Type B pancreatic cell (in vitro differentiated cells): Measurements from ENCODE around the gene CNPY4. TPM values are rescaled to one million over a fixed set of nuclear protein-coding genes. Genes with fewer than 3 reads are reported as not detected.
A peak's percentile ranks its signal among the peaks of the same experiment; 100 is the strongest.

Experiments
- DNase-seq: peaks from one replicate; pipeline ENCODE4 v3.0.0; 2021; ENCODE audit warnings: mixed read lengths; ENCODE audit not compliant: unreplicated experiment; ENCODE audit errors: extremely low spot score
- H3K27ac Mint-ChIP-seq: 2 replicates; pipeline ENCODE4 v1.8.0; 2021; ENCODE audit warnings: mild to moderate bottlenecking, mixed read lengths
- H3K27me3 Mint-ChIP-seq: 2 replicates; pipeline ENCODE4 v1.8.0; 2021; ENCODE audit warnings: mixed read lengths
- H3K36me3 Mint-ChIP-seq: 2 replicates; pipeline ENCODE4 v1.8.0; 2021; ENCODE audit warnings: mixed read lengths
- H3K4me1 Mint-ChIP-seq: one replicate; pipeline ENCODE4 v1.8.0; 2021; ENCODE audit warnings: mixed read lengths; ENCODE audit not compliant: unreplicated experiment
- H3K4me3 Mint-ChIP-seq: 2 replicates; pipeline ENCODE4 v1.8.0; 2021; ENCODE audit warnings: mild to moderate bottlenecking, mixed read lengths
- H3K9me3 Mint-ChIP-seq: 2 replicates; pipeline ENCODE4 v1.8.0; 2021; ENCODE audit warnings: mixed read lengths
- total RNA-seq: library from RNA; stranded (reverse); gene quantifications from 2 replicates; pipeline ENCODE4 v1.2.1, GENCODE V29; 2021; ENCODE audit warnings: low replicate concordance
- TF ChIP-seq, protein P1 (sequence below): fragments of 200-600 bp; sonication (generic); conservative IDR thresholded peaks from 2 replicates; pipeline ENCODE4 v1.5.0; 2021; ENCODE audit warnings: antibody characterized with exemption, mild to moderate bottlenecking

The CNPY4 gene
- total RNA-seq, 1 donor from 2014 or later, result 36.0 TPM

DNA sequence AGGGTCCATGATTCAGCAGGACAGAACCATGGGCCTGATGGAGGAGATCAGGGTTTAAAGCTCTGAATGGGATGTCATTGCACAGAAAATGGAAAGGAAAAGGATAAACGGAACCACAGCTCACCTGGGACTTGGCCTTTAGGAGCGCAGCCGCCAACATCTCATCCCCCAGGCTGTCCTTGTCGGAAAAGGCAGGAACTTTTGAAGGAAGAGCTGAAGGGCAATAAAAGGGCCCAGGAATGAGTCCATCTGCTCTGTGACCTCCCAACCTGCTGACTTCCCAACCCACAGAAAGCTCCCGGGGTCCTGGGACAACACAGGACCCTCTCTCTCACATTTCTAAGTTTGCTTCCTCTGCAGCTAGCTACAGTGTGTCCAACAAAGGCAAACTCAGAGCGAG is 44.0 kb upstream of the CNPY4 start:
- H3K4me1 Mint-ChIP-seq, result peaks cover 9% of the 10 kb centered on the region
- H3K27me3 Mint-ChIP-seq, result no peaks in the 10 kb centered on the region
- peaks cover 26% of the 10 kb centered on the region for H3K9me3 Mint-ChIP-seq
- H3K36me3 Mint-ChIP-seq, result peaks cover 85% of the 10 kb centered on the region
- H3K27ac Mint-ChIP-seq, result peak overlapping the region; percentile 13
- TF ChIP-seq, protein P1, sequence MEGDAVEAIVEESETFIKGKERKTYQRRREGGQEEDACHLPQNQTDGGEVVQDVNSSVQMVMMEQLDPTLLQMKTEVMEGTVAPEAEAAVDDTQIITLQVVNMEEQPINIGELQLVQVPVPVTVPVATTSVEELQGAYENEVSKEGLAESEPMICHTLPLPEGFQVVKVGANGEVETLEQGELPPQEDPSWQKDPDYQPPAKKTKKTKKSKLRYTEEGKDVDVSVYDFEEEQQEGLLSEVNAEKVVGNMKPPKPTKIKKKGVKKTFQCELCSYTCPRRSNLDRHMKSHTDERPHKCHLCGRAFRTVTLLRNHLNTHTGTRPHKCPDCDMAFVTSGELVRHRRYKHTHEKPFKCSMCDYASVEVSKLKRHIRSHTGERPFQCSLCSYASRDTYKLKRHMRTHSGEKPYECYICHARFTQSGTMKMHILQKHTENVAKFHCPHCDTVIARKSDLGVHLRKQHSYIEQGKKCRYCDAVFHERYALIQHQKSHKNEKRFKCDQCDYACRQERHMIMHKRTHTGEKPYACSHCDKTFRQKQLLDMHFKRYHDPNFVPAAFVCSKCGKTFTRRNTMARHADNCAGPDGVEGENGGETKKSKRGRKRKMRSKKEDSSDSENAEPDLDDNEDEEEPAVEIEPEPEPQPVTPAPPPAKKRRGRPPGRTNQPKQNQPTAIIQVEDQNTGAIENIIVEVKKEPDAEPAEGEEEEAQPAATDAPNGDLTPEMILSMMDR, result no peak
- H3K4me3 Mint-ChIP-seq, result no peak overlapping the region
- no peak for DNase-seq

GRCh38 chr7:100077205-100077604 is 42.2 kb upstream of the CNPY4 start:
- Mint-ChIP-seq H3K4me1 (peaks cover 14% of the 10 kb centered on the region), H3K27ac (peak overlapping the region; percentile 77), H3K4me3 (peak overlapping the region; percentile 75), H3K36me3 (peaks cover 73% of the 10 kb centered on the region), H3K27me3 (no peaks in the 10 kb centered on the region), H3K9me3 (peaks cover 18% of the 10 kb centered on the region)
- no peak for DNase-seq
- TF ChIP-seq, protein P1, result no peak

DNA sequence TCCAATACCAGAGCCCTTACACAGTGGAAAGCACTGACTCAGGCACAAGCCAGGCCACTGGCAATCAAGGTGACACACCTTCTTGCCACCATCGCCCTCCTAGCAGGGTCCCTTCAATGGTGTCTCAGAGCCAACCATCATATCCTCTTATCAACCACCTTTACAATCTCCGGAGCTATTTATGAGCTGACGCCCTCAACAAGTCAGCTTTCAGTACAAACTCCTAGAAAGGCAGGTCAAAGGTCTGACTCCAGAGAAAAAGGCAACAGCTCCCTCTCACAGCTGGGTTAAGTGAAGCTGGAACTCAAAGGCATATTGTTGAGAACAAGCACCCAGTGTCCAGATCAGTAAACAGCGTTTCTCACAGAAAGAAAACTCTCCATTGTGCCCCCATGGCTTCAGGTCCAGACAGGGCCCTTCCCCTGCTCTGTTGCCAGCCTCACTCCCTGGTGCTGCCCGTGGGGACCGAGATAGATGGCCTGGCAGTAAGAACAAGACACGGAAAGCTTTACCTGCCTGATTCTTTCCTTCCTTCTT is 40.3 kb upstream of the CNPY4 start:
- TF ChIP-seq, protein P1, result no peak
- DNase-seq, result no peak
- Mint-ChIP-seq H3K4me1 (peaks cover 20% of the 10 kb centered on the region), H3K4me3 (peak overlapping the region; percentile 97), H3K9me3 (peaks cover 14% of the 10 kb centered on the region), H3K27ac (peak overlapping the region; percentile 65), H3K36me3 (peaks cover 54% of the 10 kb centered on the region), H3K27me3 (no peaks in the 10 kb centered on the region)

GRCh38 chr7:100080907-100081534 is 38.4 kb upstream of the CNPY4 start:
- Mint-ChIP-seq H3K4me3 (peak overlapping the region; percentile 97), H3K36me3 (peaks cover 35% of the 10 kb centered on the region), H3K9me3 (peaks cover 9% of the 10 kb centered on the region), H3K4me1 (peaks cover 20% of the 10 kb centered on the region), H3K27me3 (no peaks in the 10 kb centered on the region), H3K27ac (peak overlapping the region; percentile 90)
- TF ChIP-seq, protein P1, result no peak
- DNase-seq, result no peak

- TF ChIP-seq, protein P1, result peak; percentile 98
- peak; percentile 99 for DNase-seq
- H3K36me3 Mint-ChIP-seq, result peaks cover 29% of the 10 kb centered on the region
- H3K9me3 Mint-ChIP-seq, result peaks cover 9% of the 10 kb centered on the region
- no peaks in the 10 kb centered on the region for H3K27me3 Mint-ChIP-seq
- peak within 1 kb of the TSS; percentile 90 for H3K27ac Mint-ChIP-seq
- peaks cover 20% of the 10 kb centered on the region for H3K4me1 Mint-ChIP-seq
- peak within 1 kb of the TSS; percentile 97 for H3K4me3 Mint-ChIP-seq
Measured at GRCh38 chr7:100081535-100082102, 37.8 kb upstream of the CNPY4 start, which contains the start of gene ZNF3. TSS of gene ZNF3 (minus strand) at chr7:100081723. CDS start at chr7:100077357, 4,366 bp downstream.
